GM12878 (cell line): Measurements from ENCODE around the gene NGF. TPM values are rescaled to one million over a fixed set of nuclear protein-coding genes. Genes with fewer than 3 reads are reported as not detected.

Source experiments
- ATAC-seq: fragments of 200-7000 bp; cut with Tn5 transposase; 3 replicates; pipeline ENCODE4 v1.9.1; 2020; ENCODE audit warnings: mild to moderate bottlenecking, moderate library complexity
- BruUV-seq: library from RNA; stranded (reverse); fragments of 400-500 nt; replicated peaks from 2 replicates; lab custom pipeline; 2021; lab: Mats Ljungman, UMichigan
- CTCF ChIA-PET: fragments of 300-600 bp; sonication (Branson Sonifier 250); formaldehyde crosslinking; extraction: SDS; loops from one replicate; lab custom pipeline; 2021; ENCODE audit warnings: inconsistent platforms; lab: Yijun Ruan, JAX
- POLR2A ChIA-PET: fragments of 350-600 bp; formaldehyde crosslinking; extraction: SDS; loops from one replicate; lab custom pipeline; 2021; ENCODE audit warnings: inconsistent platforms; lab: Charles Lee
- RAD21 ChIA-PET: fragments of 300-600 bp; sonication (Branson Sonifier 250); formaldehyde crosslinking; loops from one replicate; lab custom pipeline; 2023; ENCODE audit warnings: antibody characterized with exemption; ENCODE audit not compliant: unreplicated experiment; lab: Charles Lee
- SMC1A ChIA-PET: fragments of 300-600 bp; sonication (Branson Sonifier 250); formaldehyde crosslinking; loops from one replicate; lab custom pipeline; 2023; ENCODE audit not compliant: unreplicated experiment, uncharacterized antibody; lab: Charles Lee
- DNase-seq: peaks from one replicate; pipeline ENCODE4 v3.0.0-alpha.2; 2011; ENCODE audit warnings: low read depth, low spot score
- FAIRE-seq: peaks from 3 replicates; lab custom pipeline; 2011; peaks lifted over from hg19 to GRCh38; lab: Jason Lieb, UNC
- H2AFZ ChIP-seq: 2 replicates; pipeline ENCODE4 v1.6.0; 2011; ENCODE audit warnings: low read depth, low read length, control low read depth; ENCODE audit not compliant: control insufficient read depth
- H3K27ac ChIP-seq: 2 replicates; pipeline ENCODE4 v1.5.1; 2011; ENCODE audit warnings: control low read depth; ENCODE audit not compliant: control insufficient read depth, insufficient read depth
- H3K27me3 ChIP-seq, 2 experiments: replicated peaks in 1 of 2; 2 replicates each; pipeline versions ENCODE4 v1.6.0 to v1.6.1; 2011; ENCODE audit warnings: low read length in 1 of 2; ENCODE audit not compliant: control insufficient read depth in 2 of 2, insufficient read depth in 2 of 2
- H3K36me3 ChIP-seq, 2 experiments: 2 replicates each; pipeline ENCODE4 v1.5.1; 2011; ENCODE audit warnings: low read length in 1 of 2; ENCODE audit not compliant: control insufficient read depth in 2 of 2, insufficient read depth in 2 of 2
- H3K4me1 ChIP-seq: 2 replicates; pipeline ENCODE4 v1.6.1; 2011; ENCODE audit warnings: mild to moderate bottlenecking, low read length, moderate library complexity, mixed read lengths; ENCODE audit not compliant: control insufficient read depth, insufficient read depth
- H3K4me2 ChIP-seq: 2 replicates; pipeline ENCODE4 v1.6.0; 2011; ENCODE audit warnings: control low read depth; ENCODE audit not compliant: control insufficient read depth, insufficient read depth
- H3K4me3 ChIP-seq: fragments of 200-600 bp; sonication (generic); 2 replicates; pipeline ENCODE4 v1.5.1; 2016
- H3K79me2 ChIP-seq: 2 replicates; pipeline ENCODE4 v1.6.0; 2011; ENCODE audit warnings: low read length; ENCODE audit not compliant: control insufficient read depth, insufficient read depth
- H3K9ac ChIP-seq: 2 replicates; pipeline ENCODE4 v1.8.0; 2011; ENCODE audit warnings: low read length, control low read depth, mixed read lengths; ENCODE audit not compliant: control insufficient read depth, insufficient read depth
- H3K9me3 ChIP-seq: replicated peaks from 3 replicates; pipeline ENCODE4 v1.5.1; 2011; ENCODE audit warnings: mild to moderate bottlenecking, low read length; ENCODE audit not compliant: control insufficient read depth, insufficient read depth
- H4K20me1 ChIP-seq: 2 replicates; pipeline ENCODE4 v1.6.0; 2011; ENCODE audit not compliant: control insufficient read depth, insufficient read depth
- CHD4 ChIP-seq: fragments of 200-600 bp; sonication (generic); IDR thresholded peaks from 2 replicates; pipeline ENCODE4 v1.6.1; 2016; ENCODE audit warnings: mild to moderate bottlenecking
- EED ChIP-seq: sonication (generic); IDR thresholded peaks from 2 replicates; pipeline ENCODE4 v1.6.1; 2016; ENCODE audit warnings: antibody characterized with exemption, low read depth
- FOS ChIP-seq: IDR thresholded peaks from 3 replicates; pipeline ENCODE4 v1.6.1; 2011; ENCODE audit warnings: borderline replicate concordance; ENCODE audit not compliant: insufficient read length; ENCODE audit errors: extremely low read depth
- IKZF2 ChIP-seq, 2 experiments: fragments of 450-650 bp; IDR thresholded peaks; 2 replicates each; pipeline ENCODE4 v1.6.1; 2017; ENCODE audit warnings: mild to moderate bottlenecking in 2 of 2, moderate library complexity in 2 of 2
- LARP7 ChIP-seq: fragments of 450-650 bp; IDR thresholded peaks from 2 replicates; pipeline ENCODE4 v1.6.1; 2017; ENCODE audit warnings: mild to moderate bottlenecking
- MTA2 ChIP-seq: fragments of 450-650 bp; IDR thresholded peaks from 2 replicates; pipeline ENCODE4 v1.6.1; 2016; ENCODE audit warnings: low read depth, mild to moderate bottlenecking, moderate library complexity
- RFX5 ChIP-seq: IDR thresholded peaks from 2 replicates; pipeline ENCODE4 v1.6.1; 2011; ENCODE audit warnings: low read depth, low read length, improper control_type of control experiment
- SKIL ChIP-seq: fragments of 450-650 bp; IDR thresholded peaks from 2 replicates; pipeline ENCODE4 v1.6.1; 2017; ENCODE audit warnings: mild to moderate bottlenecking, low read depth, inconsistent platforms; ENCODE audit not compliant: poor library complexity, severe bottlenecking
- SMAD5 ChIP-seq: IDR thresholded peaks from 2 replicates; pipeline ENCODE4 v1.6.1; 2016; ENCODE audit warnings: antibody characterized with exemption, low read depth
- TCF7 ChIP-seq: IDR thresholded peaks from 2 replicates; pipeline ENCODE4 v1.6.1; 2014; ENCODE audit warnings: antibody characterized with exemption, borderline replicate concordance
- USF1 ChIP-seq: IDR thresholded peaks from 2 replicates; pipeline ENCODE4 v1.6.1; 2011; ENCODE audit warnings: borderline replicate concordance, low read depth, mild to moderate bottlenecking, moderate library complexity, mixed read lengths, low read length; ENCODE audit not compliant: insufficient read depth; ENCODE audit errors: extremely low read length
- USF2 ChIP-seq: IDR thresholded peaks from 2 replicates; pipeline ENCODE4 v1.6.1; 2011; ENCODE audit warnings: low read depth, low read length, improper control_type of control experiment, borderline replicate concordance
- YBX1 ChIP-seq: fragments of 450-650 bp; IDR thresholded peaks from 2 replicates; pipeline ENCODE4 v1.6.1; 2016; ENCODE audit warnings: antibody characterized with exemption
- ZNF217 ChIP-seq: fragments of 450-650 bp; IDR thresholded peaks from 2 replicates; pipeline ENCODE4 v1.6.1; 2017; ENCODE audit warnings: antibody characterized with exemption, mild to moderate bottlenecking
- WGBS: methylation state at CpG from one replicate; pipeline ENCODE4 v1.1.6; 2016; ENCODE audit warnings: low lambda C conversion rate; ENCODE audit not compliant: insufficient replicate concordance, insufficient coverage; ENCODE audit errors: missing lambda C conversion rate; 5-methylcytosine and 5-hydroxymethylcytosine counted together
- in situ Hi-C: fragments of 300-500 bp; cut with MboI; formaldehyde crosslinking; loops from 9 replicates; pipeline ENCODE4 v1.14.3; 2018; ENCODE audit warnings: mixed read lengths
- intact Hi-C: fragments of 100-400 bp; cut with micrococcal nuclease; formaldehyde crosslinking; loops from one replicate; pipeline ENCODE4 v1.14.2; 2022; ENCODE audit not compliant: unreplicated experiment
- polyA plus RNA-seq, 11 experiments: library from polyadenylated mRNA; depleted of rRNA in 4 of 11; unstranded in 6 of 11; stranded (reverse) in 5 of 11; fragments of >200 nt; fragmentation: Nextera tagmentation in 4 of 11; fragmentation: Illumina TruSeq in 1 of 11; extraction: Ambion mirVana in 4 of 11; extraction: Trizol in 1 of 11; gene quantifications; 1 replicate in 1 of 11; 2 replicates in 10 of 11; pipeline versions ENCODE4 v1.2.1 to v1.2.3, GENCODE V29; 2011 to 2016; ENCODE audit warnings: inconsistent platforms in 2 of 11, missing spikeins in 2 of 11, low read depth in 1 of 11
- total RNA-seq, 4 experiments: library from RNA; depleted of rRNA in 3 of 4; stranded (reverse); fragments of >200 nt in 3 of 4; fragmentation: Illumina TruSeq in 1 of 4; extraction: Trizol in 1 of 4; gene quantifications; 2 replicates each; pipeline versions ENCODE4 v1.2.1 to v1.2.3, GENCODE V29; 2013 to 2021

Gene NGF
- total and polyA plus RNA-seq, 10 of the 15 experiments (the other 5 are each of a cell fraction or from before 2014, with no cell fraction given): not detected

GRCh38 chr1:115319706-115320105 is 18.3 kb downstream of the NGF start:
- H3K9ac ChIP-seq: no peak overlapping the region
- H3K27me3 ChIP-seq: no peaks in the 10 kb centered on the region; a peak in 1 of 4 replicates
- in situ Hi-C loops: no loop called here
- H2AFZ ChIP-seq: no peak overlapping the region
- H3K4me1 ChIP-seq: no peaks in the 10 kb centered on the region
- 0% methylated on average over 5 of the region's 5 CpGs for WGBS
- H3K4me3 ChIP-seq: no peak overlapping the region
- ChIA-PET RAD21 (no interaction called here), POLR2A (no interaction called here)
- no peaks in the 10 kb centered on the region for H3K9me3 ChIP-seq
- H3K79me2 ChIP-seq: no peaks in the 10 kb centered on the region
- no peak for DNase-seq
- TF ChIP-seq FOS (no peak), EED (no peak), SMAD5 (no peak)
- TF ChIP-seq, all 136 proteins: peak for 0
- FAIRE-seq (no peak), ATAC-seq (no peak)
- no TSS peak for BruUV-seq
- CTCF ChIA-PET: no interaction called here
- H3K36me3 ChIP-seq: no peaks in the 10 kb centered on the region
- no peak overlapping the region for H3K4me2 ChIP-seq
- SMC1A ChIA-PET: no interaction called here
- intact Hi-C loops: no loop called here
- H3K27ac ChIP-seq: no peak overlapping the region
- H4K20me1 ChIP-seq: no peaks in the 10 kb centered on the region

GRCh38 chr1:115317101-115318012 is 20.7 kb downstream of the NGF start:
- H2AFZ ChIP-seq: no peak overlapping the region
- no peak overlapping the region for H3K4me3 ChIP-seq
- FAIRE-seq: no peak
- no peak for DNase-seq
- WGBS: 34% methylated on average over 11 of the region's 11 CpGs
- no peaks in the 10 kb centered on the region for H3K79me2 ChIP-seq
- ChIA-PET CTCF (interaction anchor here (0.5 to 0.6 kb wide), 2 partner anchors 32 to 42 kb away, joined by 3 to 5 read pairs; no protein-coding TSS in a partner anchor), RAD21 (no interaction called here), POLR2A (no interaction called here), SMC1A (no interaction called here)
- no peak overlapping the region for H3K4me2 ChIP-seq
- in situ Hi-C loops (no loop called here), intact Hi-C loops (no loop called here)
- no peak overlapping the region for H3K27ac ChIP-seq
- no peak for ATAC-seq
- H3K27me3 ChIP-seq: no peaks in the 10 kb centered on the region; a peak in 1 of 4 replicates
- H3K9ac ChIP-seq: no peak overlapping the region
- no peaks in the 10 kb centered on the region for H3K36me3 ChIP-seq
- no peaks in the 10 kb centered on the region for H3K4me1 ChIP-seq
- no peaks in the 10 kb centered on the region for H4K20me1 ChIP-seq
- no peaks in the 10 kb centered on the region for H3K9me3 ChIP-seq
- no TSS peak for BruUV-seq
- no peak for TF ChIP-seq ZNF217
- no peak for TF ChIP-seq MTA2
- TF ChIP-seq YBX1: no peak
- no peak for TF ChIP-seq RFX5
- no peak for TF ChIP-seq USF2
- no peak for TF ChIP-seq CHD4
- TF ChIP-seq LARP7: no peak
- no peak for TF ChIP-seq USF1
- no peak for TF ChIP-seq SKIL
- no peak for TF ChIP-seq TCF7
- no peak for TF ChIP-seq IKZF2 (IDR thresholded peaks at IDR 0.05)
